GM10248 (cell line): ENCODE data around the gene MAFB.

Experiments used
- CTCF ChIA-PET: fragments of 300-600 bp; sonication (Branson Sonifier 250); formaldehyde crosslinking; extraction: SDS; loops from one replicate; lab custom pipeline; 2021; ENCODE audit warnings: antibody characterized with exemption; lab: Yijun Ruan, JAX
- POLR2A ChIA-PET: fragments of 350-650 bp; sonication (Branson Sonifier 250); formaldehyde crosslinking; extraction: SDS; loops from one replicate; lab custom pipeline; 2020; ENCODE audit warnings: antibody characterized with exemption; lab: Yijun Ruan, JAX
- DNase-seq: peaks from one replicate; pipeline ENCODE4 v3.0.0; 2012; ENCODE audit errors: extremely low spot score
- CTCF ChIP-seq: IDR thresholded peaks from 2 replicates; pipeline ENCODE4 v1.5.1; 2012; ENCODE audit warnings: mild to moderate bottlenecking, low read depth; ENCODE audit errors: extremely low read depth, missing control alignments, control extremely low read depth

Gene MAFB

GRCh38 chr20:40724566-40724965 is 35.5 kb upstream of the MAFB start:
- TF ChIP-seq CTCF = no peak
- CTCF ChIA-PET = interaction anchor here (2.5 kb wide), 1 partner anchor 11 kb away, joined by 5 read pairs; no protein-coding TSS in a partner anchor
- DNase-seq = no peak
- POLR2A ChIA-PET = no interaction called here

GRCh38 chr20:40720826-40721225 is 31.8 kb upstream of the MAFB start:
- ChIA-PET CTCF (interaction anchor here (1.6 to 2.8 kb wide), 2 partner anchors 9 to 21 kb away, joined by 7 to 9 read pairs; no protein-coding TSS in a partner anchor), POLR2A (no interaction called here)
- DNase-seq = no peak
- TF ChIP-seq CTCF = no peak

GRCh38 chr20:40720099-40720498 is 31.1 kb upstream of the MAFB start:
- POLR2A ChIA-PET = no interaction called here
- no peak for TF ChIP-seq CTCF
- CTCF ChIA-PET = interaction anchor here (1.2 to 2.8 kb wide), 2 partner anchors 9 to 21 kb away, joined by 7 to 9 read pairs; no protein-coding TSS in a partner anchor
- DNase-seq = no peak

- no peak for TF ChIP-seq CTCF
- DNase-seq = no peak
- CTCF ChIA-PET = interaction anchor here (1.2 to 2.8 kb wide), 2 partner anchors 8 to 22 kb away, joined by 7 to 9 read pairs; no protein-coding TSS in a partner anchor
- POLR2A ChIA-PET = no interaction called here
These were observed 30.1 kb upstream of the MAFB start for GRCh38 chr20:40718982-40719729.

GRCh38 chr20:40718214-40718977 is 29.4 kb upstream of the MAFB start:
- no peak for DNase-seq
- ChIA-PET POLR2A (no interaction called here), CTCF (interaction anchor here (1.3 to 1.4 kb wide), 2 partner anchors 23 to 26 kb away, joined by 3 to 4 read pairs; no protein-coding TSS in a partner anchor)
- no peak for TF ChIP-seq CTCF

GRCh38 chr20:40717343-40717865 is 28.4 kb upstream of the MAFB start:
- no peak for DNase-seq
- no peak for TF ChIP-seq CTCF
- POLR2A ChIA-PET = no interaction called here
- CTCF ChIA-PET = interaction anchor here (1.3 to 1.4 kb wide), 2 partner anchors 24 to 27 kb away, joined by 3 to 4 read pairs; no protein-coding TSS in a partner anchor
